ENCODE measurements around the gene DOK5.
"Not testable (repeated sequence)": the region's sequence is repeated elsewhere in the genome, so short reads cannot be mapped to it uniquely, and the experiment has no call there.

DOK5 gene

GRCh38 chr20:54469952-54470351 is 5.4 kb upstream of the DOK5 start:
- no peaks in the 10 kb centered on the region for H3K9me3 ChIP-seq (ENCODE audit: control insufficient read depth, low read length)
- no peaks in the 10 kb centered on the region for H3K4me1 ChIP-seq (ENCODE audit: control insufficient read depth, insufficient read depth, low read length, poor library complexity, severe bottlenecking)
- peak overlapping the region; percentile 73 for H3K27ac ChIP-seq (ENCODE audit: low read depth, low read length, severe bottlenecking)
- WGBS, 2 experiments (ENCODE audit: insufficient coverage in 2 of 2) = 88% methylated on average over 1 of the region's 1 CpG; no CpG with 5 or more reads in 1 of the 2 experiments
- H3K36me3 ChIP-seq (ENCODE audit: control insufficient read depth, insufficient read depth, low read length) = no peaks in the 10 kb centered on the region
- H3K4me3 ChIP-seq (ENCODE audit: extremely low read depth, insufficient read depth, low read length, poor library complexity, severe bottlenecking) = no peak overlapping the region

- WGBS, 2 experiments (ENCODE audit: insufficient coverage in 2 of 2) = 89 to 97% methylated on average over 13 to 15 of the region's 15 CpGs
- H3K4me1 ChIP-seq (ENCODE audit: control insufficient read depth, insufficient read depth, low read length, poor library complexity, severe bottlenecking) = no peaks in the 10 kb centered on the region
- no peak overlapping the region for H3K27ac ChIP-seq (ENCODE audit: low read depth, low read length, severe bottlenecking)
- no peaks in the 10 kb centered on the region for H3K9me3 ChIP-seq (ENCODE audit: control insufficient read depth, low read length)
- no peaks in the 10 kb centered on the region for H3K36me3 ChIP-seq (ENCODE audit: control insufficient read depth, insufficient read depth, low read length)
- H3K4me3 ChIP-seq (ENCODE audit: extremely low read depth, insufficient read depth, low read length, poor library complexity, severe bottlenecking) = no peak overlapping the region
Measured at GRCh38 chr20:54470697-54471096, 4.7 kb upstream of the DOK5 start.

GRCh38 chr20:54472607-54473006 is 2.8 kb upstream of the DOK5 start:
- Histone ChIP-seq H3K4me1 (ENCODE audit: control insufficient read depth, insufficient read depth, low read length, poor library complexity, severe bottlenecking) (peaks cover 5% of the 10 kb centered on the region), H3K27ac (ENCODE audit: low read depth, low read length, severe bottlenecking) (no peak overlapping the region), H3K9me3 (ENCODE audit: control insufficient read depth, low read length) (no peaks in the 10 kb centered on the region), H3K4me3 (ENCODE audit: extremely low read depth, insufficient read depth, low read length, poor library complexity, severe bottlenecking) (no peak overlapping the region), H3K36me3 (ENCODE audit: control insufficient read depth, insufficient read depth, low read length) (no peaks in the 10 kb centered on the region)
- 90 to 100% methylated on average over 2 to 3 of the region's 5 CpGs for WGBS, 2 experiments (ENCODE audit: insufficient coverage in 2 of 2)

GRCh38 chr20:54473340-54473739 is 2.1 kb upstream of the DOK5 start:
- 76 to 100% methylated on average over 2 to 4 of the region's 7 CpGs for WGBS, 2 experiments (ENCODE audit: insufficient coverage in 2 of 2)
- no peak overlapping the region for H3K4me3 ChIP-seq (ENCODE audit: extremely low read depth, insufficient read depth, low read length, poor library complexity, severe bottlenecking)
- no peaks in the 10 kb centered on the region for H3K36me3 ChIP-seq (ENCODE audit: control insufficient read depth, insufficient read depth, low read length)
- peaks cover 5% of the 10 kb centered on the region for H3K4me1 ChIP-seq (ENCODE audit: control insufficient read depth, insufficient read depth, low read length, poor library complexity, severe bottlenecking)
- no peaks in the 10 kb centered on the region for H3K9me3 ChIP-seq (ENCODE audit: control insufficient read depth, low read length)
- no peak overlapping the region for H3K27ac ChIP-seq (ENCODE audit: low read depth, low read length, severe bottlenecking)

- Histone ChIP-seq H3K4me1 (ENCODE audit: control insufficient read depth, insufficient read depth, low read length, poor library complexity, severe bottlenecking) (peaks cover 5% of the 10 kb centered on the region), H3K9me3 (ENCODE audit: control insufficient read depth, low read length) (no peaks in the 10 kb centered on the region), H3K4me3 (ENCODE audit: extremely low read depth, insufficient read depth, low read length, poor library complexity, severe bottlenecking) (no peak overlapping the region), H3K27ac (ENCODE audit: low read depth, low read length, severe bottlenecking) (no peak overlapping the region), H3K36me3 (ENCODE audit: control insufficient read depth, insufficient read depth, low read length) (no peaks in the 10 kb centered on the region)
- WGBS, 2 experiments (ENCODE audit: insufficient coverage in 2 of 2) = no CpG with 5 or more reads among the region's 3 CpGs
Measured at GRCh38 chr20:54474046-54474445, 1.3 kb upstream of the DOK5 start.

- Histone ChIP-seq H3K9me3 (ENCODE audit: control insufficient read depth, low read length) (no peaks in the 10 kb centered on the region), H3K4me1 (ENCODE audit: control insufficient read depth, insufficient read depth, low read length, poor library complexity, severe bottlenecking) (peaks cover 8% of the 10 kb centered on the region), H3K4me3 (ENCODE audit: extremely low read depth, insufficient read depth, low read length, poor library complexity, severe bottlenecking) (peak overlapping the region; percentile 75), H3K36me3 (ENCODE audit: control insufficient read depth, insufficient read depth, low read length) (no peaks in the 10 kb centered on the region), H3K27ac (ENCODE audit: low read depth, low read length, severe bottlenecking) (no peak overlapping the region)
- WGBS, 2 experiments (ENCODE audit: insufficient coverage in 2 of 2) = 3 to 15% methylated on average over 3 to 4 of the region's 10 CpGs
Measured at GRCh38 chr20:54474866-54475265, 527 bp upstream of the DOK5 start.

GRCh38 chr20:54476169-54477009 is 996 bp downstream of the DOK5 start:
- Histone ChIP-seq H3K4me1 (ENCODE audit: control insufficient read depth, insufficient read depth, low read length, poor library complexity, severe bottlenecking) (peaks cover 8% of the 10 kb centered on the region), H3K9me3 (ENCODE audit: control insufficient read depth, low read length) (no peaks in the 10 kb centered on the region), H3K27ac (ENCODE audit: low read depth, low read length, severe bottlenecking) (no peak overlapping the region), H3K4me3 (ENCODE audit: extremely low read depth, insufficient read depth, low read length, poor library complexity, severe bottlenecking) (peak overlapping the region; percentile 75), H3K36me3 (ENCODE audit: control insufficient read depth, insufficient read depth, low read length) (no peaks in the 10 kb centered on the region)
- 1 to 5% methylated on average over 11 to 20 of the region's 32 CpGs for WGBS, 2 experiments (ENCODE audit: insufficient coverage in 2 of 2)

GRCh38 chr20:54477191-54477955 is 2.0 kb downstream of the DOK5 start:
- Histone ChIP-seq H3K36me3 (ENCODE audit: control insufficient read depth, insufficient read depth, low read length) (no peaks in the 10 kb centered on the region), H3K4me1 (ENCODE audit: control insufficient read depth, insufficient read depth, low read length, poor library complexity, severe bottlenecking) (peaks cover 8% of the 10 kb centered on the region), H3K27ac (ENCODE audit: low read depth, low read length, severe bottlenecking) (no peak overlapping the region), H3K4me3 (ENCODE audit: extremely low read depth, insufficient read depth, low read length, poor library complexity, severe bottlenecking) (peak overlapping the region; percentile 75), H3K9me3 (ENCODE audit: control insufficient read depth, low read length) (no peaks in the 10 kb centered on the region)
- WGBS, 2 experiments (ENCODE audit: insufficient coverage in 2 of 2) = no CpG with 5 or more reads among the region's 3 CpGs

GRCh38 chr20:54479138-54479906 is 3.9 kb downstream of the DOK5 start:
- Histone ChIP-seq H3K36me3 (ENCODE audit: control insufficient read depth, insufficient read depth, low read length) (no peaks in the 10 kb centered on the region), H3K4me1 (ENCODE audit: control insufficient read depth, insufficient read depth, low read length, poor library complexity, severe bottlenecking) (peaks cover 8% of the 10 kb centered on the region), H3K4me3 (ENCODE audit: extremely low read depth, insufficient read depth, low read length, poor library complexity, severe bottlenecking) (no peak overlapping the region), H3K9me3 (ENCODE audit: control insufficient read depth, low read length) (no peaks in the 10 kb centered on the region), H3K27ac (ENCODE audit: low read depth, low read length, severe bottlenecking) (no peak overlapping the region)
- 54 to 57% methylated on average over 5 to 6 of the region's 9 CpGs for WGBS, 2 experiments (ENCODE audit: insufficient coverage in 2 of 2)

- H3K4me3 ChIP-seq (ENCODE audit: extremely low read depth, insufficient read depth, low read length, poor library complexity, severe bottlenecking); H3K36me3 ChIP-seq (ENCODE audit: control insufficient read depth, insufficient read depth, low read length); H3K9me3 ChIP-seq (ENCODE audit: control insufficient read depth, low read length); H3K27ac ChIP-seq (ENCODE audit: low read depth, low read length, severe bottlenecking); H3K4me1 ChIP-seq (ENCODE audit: control insufficient read depth, insufficient read depth, low read length, poor library complexity, severe bottlenecking): not testable (repeated sequence)
- WGBS, 2 experiments (ENCODE audit: insufficient coverage in 2 of 2) = 83 to 89% methylated on average over 5 to 7 of the region's 7 CpGs
Measured at GRCh38 chr20:54479937-54480336, 4.5 kb downstream of the DOK5 start.
